ENCODE results near the gene LUZP1. TPM values are rescaled to one million over a fixed set of nuclear protein-coding genes. Genes with fewer than 3 reads are reported as not detected.

LUZP1 gene
- total RNA-seq, 2 donors from 2014 or later: 43.7 to 57.8 TPM

GRCh38 chr1:23066075-23066474, 102.6 kb downstream of the LUZP1 start:
- DNase-seq (no peak), ATAC-seq (no peak)
- intact Hi-C loops (cut with DNase I, micrococcal nuclease): no loop called here

- ATAC-seq: no peak
These were observed 103.3 kb downstream of the LUZP1 start for GRCh38 chr1:23065385-23065784.

GRCh38 chr1:23062271-23062670, 106.4 kb downstream of the LUZP1 start:
- ATAC-seq (no peak), DNase-seq (no peak)
- intact Hi-C loops (cut with DNase I, micrococcal nuclease): no loop called here

More at GRCh38 chr1:23065385-23065784, 103.3 kb downstream of the LUZP1 start:
- intact Hi-C loops (cut with DNase I, micrococcal nuclease): no loop called here
- DNase-seq: no peak

GRCh38 chr1:23057301-23057700, 111.4 kb downstream of the LUZP1 start:
- ATAC-seq (no peak), DNase-seq (no peak)
- intact Hi-C loops (cut with DNase I, micrococcal nuclease): no loop called here

GRCh38 chr1:23051290-23051909, 117.3 kb downstream of the LUZP1 start:
- ATAC-seq (no peak), DNase-seq (no peak)
- intact Hi-C loops (cut with DNase I, micrococcal nuclease): no loop called here

- intact Hi-C loops (cut with DNase I, micrococcal nuclease): no loop called here
- ATAC-seq: no peak
- DNase-seq: no peak
These were observed 118.5 kb downstream of the LUZP1 start for GRCh38 chr1:23050201-23050600.

GRCh38 chr1:23044035-23044434, 124.6 kb downstream of the LUZP1 start:
- ATAC-seq: no peak

GRCh38 chr1:23040509-23040908, 128.1 kb downstream of the LUZP1 start:
- DNase-seq (no peak), ATAC-seq (no peak)
- intact Hi-C loops (cut with DNase I, micrococcal nuclease): no loop called here

More at GRCh38 chr1:23044035-23044434, 124.6 kb downstream of the LUZP1 start:
- no peak for DNase-seq
- intact Hi-C loops (cut with DNase I, micrococcal nuclease): no loop called here

- DNase-seq (no peak), ATAC-seq (no peak)
- intact Hi-C loops (cut with DNase I, micrococcal nuclease): no loop called here
These were observed 129.3 kb downstream of the LUZP1 start for GRCh38 chr1:23039308-23039826.

- intact Hi-C loops (cut with DNase I, micrococcal nuclease): no loop called here
- DNase-seq: no peak
- ATAC-seq: no peak
These were observed 131.4 kb downstream of the LUZP1 start for GRCh38 chr1:23037081-23037740.

GRCh38 chr1:23035823-23036452, 132.7 kb downstream of the LUZP1 start:
- DNase-seq (no peak), ATAC-seq (no peak)
- intact Hi-C loops (cut with DNase I, micrococcal nuclease): no loop called here

Small RNAs within 50 kb of the gene (microRNA-seq; reads per million reads assigned to microRNA genes)
- 1.1 to 9.5 reads per million in 2 donors for gene MIR3115
- gene MIR4419A: 0 reads per million in 2 donors

Other genes starting within 250 kb of the LUZP1 start
- not detected for gene LACTBL1, start 196.0 kb downstream of the LUZP1 start, total RNA-seq
- not detected for gene TEX46, start 153.0 kb downstream of the LUZP1 start, total RNA-seq
- gene KDM1A, start 149.4 kb downstream of the LUZP1 start, total RNA-seq: 10 to 100 TPM; 39.3 to 50.9 TPM
- 1 to 10 TPM in 1 of 2 donors, under 1 TPM in 1; 0.46 to 1.1 TPM for gene HTR1D, start 48.6 kb upstream of the LUZP1 start, total RNA-seq
- 100 to 1,000 TPM in 1 of 2 donors, 10 to 100 TPM in 1; 78.8 to 107 TPM for gene HNRNPR, start 175.4 kb upstream of the LUZP1 start, total RNA-seq
- gene ZNF436, start 201.0 kb upstream of the LUZP1 start, total RNA-seq: 10 to 100 TPM in 1 of 2 donors, 1 to 10 TPM in 1; 9.7 to 13.0 TPM

All from left colon (tissue), 2 donors.